T-helper 17 cell (primary cell): ENCODE data around the gene IRF3. TPM values are rescaled to one million over a fixed set of nuclear protein-coding genes. Genes with fewer than 3 reads are reported as not detected.
A peak's percentile ranks its signal among the peaks of the same experiment; 100 is the strongest.

Experiments used
- ATAC-seq: fragments of 150-1000 bp; cut with Tn5 transposase; 2 replicates; pipeline ENCODE4 v1.10.0; 2021; ENCODE audit warnings: mild to moderate bottlenecking, moderate library complexity
- DNase-seq, 3 donors: peaks; one replicate each; pipeline versions ENCODE4 v3.0.0 to v3.0.0-alpha.2; 2020 to 2021
- H3K9me3 ChIP-seq: one replicate; pipeline ENCODE4 v1.7.0; 2013; ENCODE audit warnings: low read length, mild to moderate bottlenecking; ENCODE audit not compliant: control insufficient read depth, poor library complexity, severe bottlenecking
- H3K27ac Mint-ChIP-seq: one replicate; pipeline ENCODE4 v1.8.0; 2022; ENCODE audit warnings: mild to moderate bottlenecking, moderate library complexity, mixed read lengths
- H3K27me3 Mint-ChIP-seq: one replicate; pipeline ENCODE4 v1.8.0; 2022; ENCODE audit warnings: mixed read lengths
- H3K36me3 Mint-ChIP-seq: one replicate; pipeline ENCODE4 v1.8.0; 2022; ENCODE audit warnings: low read depth, mixed read lengths
- H3K4me1 Mint-ChIP-seq: one replicate; pipeline ENCODE4 v1.8.0; 2022; ENCODE audit warnings: mild to moderate bottlenecking, mixed read lengths
- H3K4me3 Mint-ChIP-seq: one replicate; pipeline ENCODE4 v1.8.0; 2022; ENCODE audit warnings: mild to moderate bottlenecking, moderate library complexity, mixed read lengths
- total RNA-seq, 4 donors: library from RNA in 2 of 4; stranded (reverse) in 2 of 4; gene quantifications; one replicate each; pipeline ENCODE4 v1.2.3 and lab custom pipeline; 2022 to 2026

Gene IRF3
- total RNA-seq, 2 donors from 2014 or later, result 162 to 181 TPM

DNA sequence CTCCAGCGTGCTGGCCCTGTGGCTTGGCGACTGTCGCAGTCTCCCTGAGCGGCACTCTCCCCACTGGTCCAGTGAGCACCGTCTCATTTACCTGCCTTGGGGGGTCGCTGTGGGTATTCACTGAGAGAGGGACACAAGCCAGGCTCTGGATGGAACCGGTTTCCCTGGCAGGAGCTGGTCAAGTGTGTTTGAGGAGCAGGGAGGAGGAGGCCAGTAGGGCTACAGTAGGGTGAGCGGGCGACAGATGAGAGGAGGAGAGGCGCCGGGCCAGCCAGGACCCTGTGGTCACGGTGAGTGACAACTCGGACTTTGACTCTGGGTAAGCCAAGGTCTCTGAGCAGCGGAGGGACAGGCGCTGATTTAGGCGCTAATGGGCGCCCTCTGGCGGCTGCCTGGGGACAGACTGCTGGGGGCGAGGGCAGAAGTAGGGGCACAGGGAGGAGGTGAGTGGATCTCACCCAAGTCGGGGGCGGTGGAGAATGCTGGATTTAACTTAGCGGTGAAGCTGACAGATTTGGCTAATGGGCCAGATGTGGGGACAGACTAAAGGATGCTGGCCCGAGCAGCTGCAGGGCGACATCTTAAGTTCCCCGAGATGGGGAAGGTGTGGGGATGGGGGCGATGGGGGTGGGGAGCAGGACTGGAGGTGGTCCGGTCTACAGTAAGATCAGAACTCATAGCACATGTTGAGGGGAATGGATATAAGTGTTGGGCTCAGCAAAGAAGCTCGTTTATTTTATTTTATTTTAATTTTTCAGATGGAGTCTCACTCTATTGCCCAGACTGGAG is 6.7 kb upstream of the IRF3 start:
- no peak overlapping the region for H3K4me3 Mint-ChIP-seq
- peaks cover 23% of the 10 kb centered on the region for H3K4me1 Mint-ChIP-seq
- H3K9me3 ChIP-seq, result no peaks in the 10 kb centered on the region
- ATAC-seq (no peak), DNase-seq (peak; percentile 60 to 71 (median 71))
- H3K36me3 Mint-ChIP-seq, result peaks cover 2% of the 10 kb centered on the region
- H3K27ac Mint-ChIP-seq, result peak overlapping the region; percentile 19
- H3K27me3 Mint-ChIP-seq, result no peaks in the 10 kb centered on the region

DNA sequence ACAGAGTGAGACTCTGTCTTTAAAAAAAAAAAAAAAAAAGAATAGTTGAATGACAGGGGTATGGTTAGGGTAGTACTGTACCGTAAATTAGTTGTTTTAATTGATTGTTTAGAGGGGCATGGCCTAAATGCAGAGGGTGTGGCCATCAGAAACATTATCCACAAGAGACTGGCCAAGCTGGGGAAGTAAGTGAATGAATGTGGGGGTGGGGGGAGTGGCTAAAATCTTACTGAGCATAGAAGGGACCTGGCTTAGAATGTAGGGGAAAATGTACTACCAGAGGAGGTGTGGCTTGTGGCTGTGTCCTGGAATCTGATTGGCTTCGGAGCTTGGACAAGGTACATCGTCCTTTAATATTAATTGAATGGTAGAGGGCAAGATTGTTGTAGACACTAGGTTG is 3.9 kb upstream of the IRF3 start:
- Mint-ChIP-seq H3K4me3 (no peak overlapping the region), H3K36me3 (peaks cover 10% of the 10 kb centered on the region), H3K27me3 (no peaks in the 10 kb centered on the region), H3K4me1 (peaks cover 36% of the 10 kb centered on the region), H3K27ac (no peak overlapping the region)
- ATAC-seq (no peak), DNase-seq (no peak)
- no peaks in the 10 kb centered on the region for H3K9me3 ChIP-seq

DNA sequence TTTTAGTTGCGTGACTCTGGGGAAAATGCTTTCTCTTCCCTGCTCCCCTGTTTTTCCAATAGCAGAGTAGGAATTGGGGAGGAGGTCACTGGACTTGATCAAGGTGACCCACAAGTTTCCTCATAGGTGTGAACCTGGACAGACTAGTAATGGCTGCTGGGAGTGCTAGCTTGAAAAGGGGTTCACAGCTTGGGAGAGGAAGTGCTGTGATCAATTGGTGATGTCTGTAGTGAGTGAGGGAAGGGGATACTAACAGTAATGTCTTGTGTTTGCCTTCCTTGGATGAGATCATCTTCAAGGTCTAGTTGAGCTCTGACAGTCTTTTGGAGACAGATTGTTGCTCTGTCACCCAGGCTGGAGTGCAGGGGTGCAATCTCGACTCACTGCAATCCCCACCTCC is 1.8 kb upstream of the IRF3 start:
- Mint-ChIP-seq H3K27ac (no peak overlapping the region), H3K36me3 (peaks cover 10% of the 10 kb centered on the region), H3K4me3 (peak overlapping the region; percentile 33), H3K4me1 (peaks cover 52% of the 10 kb centered on the region), H3K27me3 (no peaks in the 10 kb centered on the region)
- no peak for ATAC-seq
- no peak for DNase-seq
- H3K9me3 ChIP-seq, result no peaks in the 10 kb centered on the region

- H3K27me3 Mint-ChIP-seq, result no peaks in the 10 kb centered on the region
- DNase-seq, result no peak
These were observed 425 bp upstream of the IRF3 start for GRCh38 chr19:49666120-49666444.

DNA sequence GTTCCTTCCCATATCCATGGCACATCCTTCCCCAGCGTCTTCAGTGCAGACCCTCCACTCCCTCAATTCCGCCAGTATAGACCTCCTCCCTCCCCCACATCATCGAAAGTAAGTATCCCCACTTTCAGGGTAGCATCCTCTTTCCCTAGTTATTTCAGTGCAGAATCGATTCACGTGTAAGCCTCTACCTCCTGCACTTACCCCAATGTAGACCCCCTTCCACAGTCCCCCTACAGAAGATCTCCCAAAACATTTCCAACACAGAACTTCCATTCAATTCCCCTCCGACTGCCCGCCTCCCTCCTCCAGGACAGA is 664 bp downstream of the IRF3 start:
- ATAC-seq (no peak), DNase-seq (no peak)
- peak overlapping the region; percentile 100 for H3K4me3 Mint-ChIP-seq
- no peaks in the 10 kb centered on the region for H3K9me3 ChIP-seq
- H3K4me1 Mint-ChIP-seq, result peaks cover 46% of the 10 kb centered on the region
- no peaks in the 10 kb centered on the region for H3K27me3 Mint-ChIP-seq
- peak overlapping the region; percentile 100 for H3K27ac Mint-ChIP-seq
- H3K36me3 Mint-ChIP-seq, result peaks cover 10% of the 10 kb centered on the region

More at GRCh38 chr19:49666120-49666444, 425 bp upstream of the IRF3 start:
- H3K4me1 Mint-ChIP-seq, result peaks cover 46% of the 10 kb centered on the region
- peak overlapping the region; percentile 100 for H3K27ac Mint-ChIP-seq
- H3K9me3 ChIP-seq, result no peaks in the 10 kb centered on the region
- peak overlapping the region; percentile 100 for H3K4me3 Mint-ChIP-seq
- peaks cover 10% of the 10 kb centered on the region for H3K36me3 Mint-ChIP-seq
- ATAC-seq, result peak; percentile 8

- H3K4me3 Mint-ChIP-seq, result peak overlapping the region; percentile 100
- ATAC-seq, result peak; percentile 73
- peak; percentile 81 to 94 (median 90) for DNase-seq
- H3K36me3 Mint-ChIP-seq, result peaks cover 10% of the 10 kb centered on the region
- peak overlapping the region; percentile 100 for H3K27ac Mint-ChIP-seq
- peaks cover 43% of the 10 kb centered on the region for H3K4me1 Mint-ChIP-seq
- no peaks in the 10 kb centered on the region for H3K9me3 ChIP-seq
- no peaks in the 10 kb centered on the region for H3K27me3 Mint-ChIP-seq
These were observed 1.3 kb downstream of the IRF3 start for GRCh38 chr19:49664171-49665035.

DNA sequence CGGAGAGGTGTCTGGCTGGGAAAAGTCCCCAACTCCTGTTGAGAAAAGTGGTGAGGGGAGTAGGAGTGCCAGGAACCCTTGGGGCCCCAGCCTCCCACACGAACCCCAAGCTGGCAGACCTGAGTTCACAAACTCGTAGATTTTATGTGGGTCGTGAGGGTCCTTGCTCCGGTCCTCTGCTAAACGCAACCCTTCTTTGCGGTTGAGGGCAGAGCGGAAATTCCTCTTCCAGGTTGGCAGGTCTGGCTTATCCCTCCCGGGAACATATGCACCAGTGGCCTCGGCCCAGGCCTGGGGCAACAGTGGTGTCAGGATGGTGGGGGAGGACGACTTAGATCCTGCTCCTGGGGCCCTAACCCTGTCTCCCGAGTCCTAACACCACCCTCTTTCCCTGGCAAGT is 2.4 kb downstream of the IRF3 start:
- Mint-ChIP-seq H3K36me3 (peaks cover 10% of the 10 kb centered on the region), H3K4me1 (peaks cover 46% of the 10 kb centered on the region), H3K27ac (peak overlapping the region; percentile 100), H3K4me3 (peak overlapping the region; percentile 100), H3K27me3 (no peaks in the 10 kb centered on the region)
- ATAC-seq (no peak), DNase-seq (no peak)
- no peaks in the 10 kb centered on the region for H3K9me3 ChIP-seq

DNA sequence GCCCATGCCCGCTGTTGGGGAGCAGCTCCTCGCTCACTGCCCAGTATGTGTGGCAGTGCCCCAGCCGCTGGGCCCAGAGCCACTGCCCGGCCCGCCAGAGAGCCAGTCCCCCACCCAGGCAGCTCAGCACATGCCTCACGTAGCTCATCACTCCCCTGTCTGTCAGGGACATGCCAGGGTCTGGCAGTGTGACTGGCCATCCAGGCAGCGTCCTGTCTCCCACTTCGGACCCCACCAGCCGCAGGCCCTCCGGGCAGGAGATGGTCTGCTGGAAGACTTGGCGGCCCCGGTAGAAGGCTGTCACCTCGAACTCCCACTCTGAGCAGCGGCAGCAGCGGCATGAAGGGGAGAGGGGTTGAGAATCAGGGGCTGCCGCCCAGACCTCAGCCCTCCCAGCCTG is 3.6 kb downstream of the IRF3 start:
- no peak for DNase-seq
- no peak for ATAC-seq
- H3K4me3 Mint-ChIP-seq, result no peak overlapping the region
- peaks cover 13% of the 10 kb centered on the region for H3K36me3 Mint-ChIP-seq
- peak overlapping the region; percentile 100 for H3K27ac Mint-ChIP-seq
- peaks cover 42% of the 10 kb centered on the region for H3K4me1 Mint-ChIP-seq
- no peaks in the 10 kb centered on the region for H3K27me3 Mint-ChIP-seq
- H3K9me3 ChIP-seq, result no peaks in the 10 kb centered on the region

GRCh38 chr19:49660338-49660961 is 5.2 kb downstream of the IRF3 start:
- ATAC-seq, result no peak
- peaks cover 9% of the 10 kb centered on the region for H3K36me3 Mint-ChIP-seq
- peak overlapping the region; percentile 65 for H3K27ac Mint-ChIP-seq
- peaks cover 34% of the 10 kb centered on the region for H3K4me1 Mint-ChIP-seq
- H3K9me3 ChIP-seq, result no peaks in the 10 kb centered on the region
- no peaks in the 10 kb centered on the region for H3K27me3 Mint-ChIP-seq
- no peak for DNase-seq
- no peak overlapping the region for H3K4me3 Mint-ChIP-seq

GRCh38 chr19:49658566-49659442 is 6.9 kb downstream of the IRF3 start:
- no peak overlapping the region for H3K27ac Mint-ChIP-seq
- no peak for DNase-seq
- H3K36me3 Mint-ChIP-seq, result peaks cover 3% of the 10 kb centered on the region

DNA sequence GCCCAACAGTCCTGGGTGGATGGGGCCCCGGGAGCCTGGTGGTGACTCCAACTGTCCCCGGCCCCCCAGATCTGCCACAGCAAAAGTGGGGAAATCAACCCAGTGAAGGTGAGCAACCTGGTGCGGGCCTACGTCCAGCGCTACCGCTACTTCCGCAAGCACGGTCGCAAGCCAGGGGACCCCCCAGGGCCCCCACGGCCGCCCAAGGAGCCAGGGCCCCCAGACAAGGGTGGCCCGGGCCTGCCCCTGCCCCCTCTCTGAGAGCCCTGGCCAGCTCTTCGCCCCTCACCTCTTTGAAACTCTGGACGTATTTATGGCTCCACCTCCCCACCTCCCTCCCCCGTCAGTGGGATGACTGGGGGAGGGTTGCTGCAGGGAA is 7.5 kb downstream of the IRF3 start:
- no peaks in the 10 kb centered on the region for H3K27me3 Mint-ChIP-seq
- H3K27ac Mint-ChIP-seq, result no peak overlapping the region
- DNase-seq (no peak), ATAC-seq (no peak)
- peaks cover 18% of the 10 kb centered on the region for H3K4me1 Mint-ChIP-seq
- H3K36me3 Mint-ChIP-seq, result peaks cover 3% of the 10 kb centered on the region
- no peaks in the 10 kb centered on the region for H3K9me3 ChIP-seq
- no peak overlapping the region for H3K4me3 Mint-ChIP-seq

More at GRCh38 chr19:49658566-49659442, 6.9 kb downstream of the IRF3 start:
- Mint-ChIP-seq H3K27me3 (no peaks in the 10 kb centered on the region), H3K4me3 (no peak overlapping the region), H3K4me1 (peaks cover 22% of the 10 kb centered on the region)
- no peak for ATAC-seq
- H3K9me3 ChIP-seq, result no peaks in the 10 kb centered on the region

DNA sequence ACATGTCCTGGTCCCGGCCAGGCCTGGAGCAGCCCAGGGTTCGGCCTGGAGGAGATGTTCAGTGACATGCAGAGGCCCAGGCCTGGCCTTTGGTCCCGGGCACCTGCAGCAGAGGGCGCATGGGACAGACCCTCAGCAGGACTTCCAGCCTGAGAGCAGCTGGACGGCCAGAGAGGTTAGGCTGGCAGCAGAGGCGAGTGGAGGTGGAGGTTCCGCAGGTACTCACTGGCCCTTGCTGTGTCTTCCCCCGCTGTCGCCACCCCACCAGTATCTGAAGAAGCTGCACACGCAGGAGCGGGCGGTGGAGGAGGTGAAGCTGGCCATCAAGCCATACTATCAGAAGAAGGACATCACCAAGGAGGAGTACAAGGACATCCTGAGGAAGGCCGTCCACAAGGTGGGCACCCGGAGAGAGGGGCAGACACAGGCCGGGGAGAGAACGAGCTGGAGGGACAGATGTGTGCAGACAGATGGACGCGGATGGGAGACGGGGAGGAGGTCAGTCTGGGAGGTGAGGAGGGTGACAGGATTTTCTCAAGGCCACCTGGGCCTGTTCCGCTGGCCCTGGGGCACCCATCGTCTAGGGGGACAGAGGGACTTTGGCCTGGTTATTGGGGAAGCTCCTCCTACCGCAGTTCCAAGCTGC is 8.0 kb downstream of the IRF3 start:
- Mint-ChIP-seq H3K27ac (no peak overlapping the region), H3K4me3 (no peak overlapping the region), H3K36me3 (peaks cover 3% of the 10 kb centered on the region), H3K27me3 (no peaks in the 10 kb centered on the region), H3K4me1 (peaks cover 14% of the 10 kb centered on the region)
- DNase-seq (no peak), ATAC-seq (no peak)
- H3K9me3 ChIP-seq, result no peaks in the 10 kb centered on the region
